GM21423 (cell line): Measurements from ENCODE around the gene FBXO40.
"Not testable (repeated sequence)": the region's sequence is repeated elsewhere in the genome, so short reads cannot be mapped to it uniquely, and the experiment has no call there.

Experiments
- ATAC-seq: cut with Tn5 transposase; IDR thresholded peaks from one replicate; pipeline ENCODE4 v1.9.1; 2021; ENCODE audit warnings: mild to moderate bottlenecking, moderate library complexity; ENCODE audit not compliant: unreplicated experiment

Gene FBXO40

GRCh38 chr3:121592856-121593702 is at the start of gene FBXO40:
Gene FBXO40 (plus strand): TSS chr3:121593379. CDS start chr3:121620576, 27,197 bp downstream.
- ATAC-seq: no peak

GRCh38 chr3:121545049-121545573 is 48.1 kb upstream of the FBXO40 start:
- ATAC-seq: no peak

GRCh38 chr3:121545574-121546455 is 47.4 kb upstream of the FBXO40 start, which contains the start of gene POLQ:
Gene POLQ (minus strand): TSS chr3:121545988. CDS start chr3:121545877, 111 bp downstream.
- peak; percentile 83 for ATAC-seq

GRCh38 chr3:121552379-121552778 is 40.8 kb upstream of the FBXO40 start:
- no peak for ATAC-seq

- ATAC-seq: no peak
Observed at GRCh38 chr3:121552797-121553196, 40.4 kb upstream of the FBXO40 start.

- no peak for ATAC-seq
Observed at GRCh38 chr3:121557426-121557934, 35.7 kb upstream of the FBXO40 start.

- no peak for ATAC-seq
Observed at GRCh38 chr3:121562148-121562547, 31.0 kb upstream of the FBXO40 start.

- ATAC-seq: no peak
Observed at GRCh38 chr3:121566773-121567172, 26.4 kb upstream of the FBXO40 start.

- ATAC-seq: no peak
Observed at GRCh38 chr3:121567649-121568048, 25.5 kb upstream of the FBXO40 start, which contains the start of gene ARGFX. Gene ARGFX (plus strand): TSS chr3:121567949. CDS start chr3:121570714, 2,765 bp downstream.

GRCh38 chr3:121574449-121574848 is 18.7 kb upstream of the FBXO40 start:
- no peak for ATAC-seq

- no peak for ATAC-seq
Observed at GRCh38 chr3:121581691-121582090, 11.5 kb upstream of the FBXO40 start.

- ATAC-seq: no peak
Observed at GRCh38 chr3:121584418-121584817, 8.8 kb upstream of the FBXO40 start.

GRCh38 chr3:121593806-121594205 is 627 bp downstream of the FBXO40 start:
- ATAC-seq: not testable (repeated sequence)

- ATAC-seq: no peak
Observed at GRCh38 chr3:121594850-121595249, 1.7 kb downstream of the FBXO40 start.

- no peak for ATAC-seq
Observed at GRCh38 chr3:121595765-121596406, 2.7 kb downstream of the FBXO40 start.

GRCh38 chr3:121598564-121598963 is 5.4 kb downstream of the FBXO40 start:
- no peak for ATAC-seq

- not testable (repeated sequence) for ATAC-seq
Observed at GRCh38 chr3:121599900-121600299, 6.7 kb downstream of the FBXO40 start.

- ATAC-seq: no peak
Observed at GRCh38 chr3:121601212-121601812, 8.1 kb downstream of the FBXO40 start.

GRCh38 chr3:121604759-121605158 is 11.6 kb downstream of the FBXO40 start:
- ATAC-seq: no peak

- ATAC-seq: no peak
Observed at GRCh38 chr3:121606106-121606505, 12.9 kb downstream of the FBXO40 start.
